H1 (cell line): ENCODE measurements around the gene TRDMT1. TPM values are rescaled to one million over a fixed set of nuclear protein-coding genes. Genes with fewer than 3 reads are reported as not detected.

Source experiments
- ATF3 ChIP-seq: IDR thresholded peaks from 2 replicates; pipeline ENCODE4 v1.6.1; 2011; ENCODE audit warnings: low read depth, mild to moderate bottlenecking, low read length; ENCODE audit not compliant: insufficient read depth
- CBX5 ChIP-seq: fragments of 300-800, 300-1000 bp; sonication (generic); IDR thresholded peaks from 2 replicates; pipeline ENCODE4 v1.7.1; 2016; ENCODE audit warnings: antibody characterized with exemption, low read length, low read depth
- GABPA ChIP-seq: IDR thresholded peaks from 2 replicates; pipeline ENCODE4 v1.6.1; 2011; ENCODE audit warnings: mild to moderate bottlenecking, low read length, moderate library complexity, borderline replicate concordance; ENCODE audit not compliant: insufficient read depth
- KDM4A ChIP-seq: IDR thresholded peaks from one replicate; pipeline ENCODE4 v1.7.1; 2012; ENCODE audit warnings: low read depth, mild to moderate bottlenecking, moderate library complexity, low read length, inconsistent platforms; ENCODE audit not compliant: severe bottlenecking
- TAF1 ChIP-seq: IDR thresholded peaks from 2 replicates; pipeline ENCODE4 v1.6.1; 2011; ENCODE audit warnings: mild to moderate bottlenecking, low read depth, low read length
- polyA plus RNA-seq, 7 experiments: library from polyadenylated mRNA; depleted of rRNA in 3 of 7; stranded (reverse) in 5 of 7; unstranded in 2 of 7; fragments of >200 nt in 5 of 7; fragments of 200-250 nt in 2 of 7; gene quantifications; 1 replicate in 5 of 7; 2 replicates in 1 of 7; 4 replicates in 1 of 7; pipeline versions ENCODE4 v1.2.1 to v1.2.3, GENCODE V29; 2011 to 2013; ENCODE audit warnings: missing spikeins in 2 of 7, mixed read lengths in 2 of 7
- total RNA-seq: library from RNA; stranded (reverse); fragmentation: NEBNext Ultra II Directional; extraction: Animal tissue kit (Norgen Biotek cat#: 25700); gene quantifications from 2 replicates; pipeline ENCODE4 v1.2.1, GENCODE V29; 2021

Gene TRDMT1
- total and polyA plus RNA-seq, 2 of the 8 experiments (the other 6 are each of a cell fraction or from before 2014, with no cell fraction given), result 7.4 to 21.4 TPM

- TF ChIP-seq CBX5 (no peak), TAF1 (no peak), ATF3 (no peak), KDM4A (no peak), GABPA (no peak)
Measured at GRCh38 chr10:17145239-17145638, 56.2 kb downstream of the TRDMT1 start (continued).
